ENCODE measurements around the gene MACROD2. TPM values are rescaled to one million over a fixed set of nuclear protein-coding genes. Genes with fewer than 3 reads are reported as not detected.
"Not testable (repeated sequence)": the region's sequence is repeated elsewhere in the genome, so short reads cannot be mapped to it uniquely, and the experiment has no call there.

MACROD2 gene
- total RNA-seq, 1 donor from 2014 or later: 4.2 TPM

- DNase-seq: no peak
- intact Hi-C loops (cut with DNase I): no loop called here
Measured at GRCh38 chr20:15176929-15177328, 1181.6 kb downstream of the MACROD2 start.

DNA sequence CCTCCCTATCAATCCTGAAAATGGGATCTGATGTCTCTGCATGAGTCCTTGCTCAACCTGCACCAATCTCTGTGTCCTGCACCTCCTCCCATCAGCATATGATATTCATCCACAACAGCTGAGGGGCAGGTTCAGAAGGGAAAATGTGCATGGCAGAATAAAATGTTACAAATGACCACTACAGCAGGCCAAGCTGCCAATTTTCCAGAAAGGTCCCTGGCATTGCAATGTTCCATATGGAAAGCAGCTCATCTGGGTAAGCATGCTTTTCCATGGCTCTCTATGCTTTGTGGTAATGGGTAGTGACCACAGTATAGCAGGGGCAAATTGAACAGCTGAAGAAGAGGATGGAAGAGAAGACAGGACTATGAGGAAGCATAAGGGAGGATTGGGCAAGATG, 1183.3 kb downstream of the MACROD2 start:
- ATAC-seq (ENCODE audit: poor library complexity) (no peak), DNase-seq (no peak)
- intact Hi-C loops (cut with DNase I): no loop called here

More at GRCh38 chr20:15176929-15177328, 1181.6 kb downstream of the MACROD2 start:
- no peak for ATAC-seq (ENCODE audit: poor library complexity)

- peak; percentile 43 for DNase-seq
- peak; percentile 63 for ATAC-seq (ENCODE audit: poor library complexity)
- intact Hi-C loops (cut with DNase I): no loop called here
Measured at GRCh38 chr20:15179381-15179780, 1184.1 kb downstream of the MACROD2 start.

GRCh38 chr20:15179781-15180180, 1184.5 kb downstream of the MACROD2 start:
- DNase-seq (no peak), ATAC-seq (ENCODE audit: poor library complexity) (no peak)
- intact Hi-C loops (cut with DNase I): no loop called here

DNA sequence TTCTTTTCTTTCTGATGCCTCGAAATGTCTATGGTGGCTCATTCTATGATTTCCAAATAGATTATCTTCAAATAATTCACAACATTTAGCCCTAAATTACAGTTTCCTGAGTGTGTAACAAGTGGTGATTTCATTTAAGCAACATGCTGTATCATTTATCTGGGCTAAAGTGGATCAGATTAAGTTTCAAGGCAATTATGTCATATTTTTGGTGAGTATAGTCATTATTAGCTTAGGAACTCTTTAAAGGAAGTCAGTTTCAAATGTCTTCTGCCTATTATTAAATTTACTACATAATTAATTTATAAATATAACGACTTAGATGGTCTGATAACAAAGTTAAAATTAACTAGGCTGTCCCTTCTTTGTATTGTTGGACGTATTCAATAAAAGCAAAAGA, 1190.0 kb downstream of the MACROD2 start:
- ATAC-seq (ENCODE audit: poor library complexity): no peak
- DNase-seq: no peak
- intact Hi-C loops (cut with DNase I): no loop called here

- intact Hi-C loops (cut with DNase I): no loop called here
- no peak for ATAC-seq (ENCODE audit: poor library complexity)
- no peak for DNase-seq
Measured at GRCh38 chr20:15185913-15186312, 1190.6 kb downstream of the MACROD2 start.

DNA sequence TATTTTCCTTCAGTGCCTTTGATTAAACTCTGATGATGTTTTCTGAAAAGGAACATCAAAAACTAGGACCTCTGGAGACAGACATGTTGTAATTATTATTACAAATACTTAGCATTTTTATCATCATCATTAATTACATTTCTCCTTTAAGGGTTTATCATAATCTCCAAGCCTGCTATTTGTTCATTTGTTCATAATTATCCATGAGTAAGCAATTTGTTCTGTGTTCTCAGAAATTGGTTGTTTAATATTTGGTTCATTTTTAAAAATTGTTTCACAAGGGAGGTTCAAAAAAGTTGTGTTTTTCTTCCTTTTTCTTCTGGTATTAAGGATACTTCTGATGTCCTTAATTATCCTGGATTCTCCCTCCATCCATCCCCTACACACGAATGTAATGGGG, 1192.3 kb downstream of the MACROD2 start:
- intact Hi-C loops (cut with DNase I): no loop called here
- DNase-seq (no peak), ATAC-seq (ENCODE audit: poor library complexity) (no peak)

DNA sequence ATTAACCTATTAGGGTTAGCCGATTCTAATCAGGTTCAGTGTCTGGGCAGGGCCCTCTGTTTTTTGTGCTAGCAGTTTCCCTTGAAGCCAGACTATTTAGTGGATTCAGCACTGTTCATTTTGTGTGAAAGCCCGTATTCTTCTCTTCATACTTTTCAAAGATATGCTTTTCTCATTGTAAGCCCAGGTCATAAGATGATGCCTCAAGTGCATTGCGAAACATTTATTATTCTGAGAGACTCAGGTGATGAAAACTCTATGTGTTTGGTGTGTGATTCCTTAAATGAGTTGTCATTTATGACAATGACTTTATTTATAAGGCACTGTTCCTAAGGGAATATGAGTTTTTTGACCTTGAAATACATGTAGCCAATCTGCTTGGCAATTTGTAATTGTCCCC, 1193.1 kb downstream of the MACROD2 start:
- intact Hi-C loops (cut with DNase I): no loop called here
- ATAC-seq (ENCODE audit: poor library complexity) (no peak), DNase-seq (no peak)

DNA sequence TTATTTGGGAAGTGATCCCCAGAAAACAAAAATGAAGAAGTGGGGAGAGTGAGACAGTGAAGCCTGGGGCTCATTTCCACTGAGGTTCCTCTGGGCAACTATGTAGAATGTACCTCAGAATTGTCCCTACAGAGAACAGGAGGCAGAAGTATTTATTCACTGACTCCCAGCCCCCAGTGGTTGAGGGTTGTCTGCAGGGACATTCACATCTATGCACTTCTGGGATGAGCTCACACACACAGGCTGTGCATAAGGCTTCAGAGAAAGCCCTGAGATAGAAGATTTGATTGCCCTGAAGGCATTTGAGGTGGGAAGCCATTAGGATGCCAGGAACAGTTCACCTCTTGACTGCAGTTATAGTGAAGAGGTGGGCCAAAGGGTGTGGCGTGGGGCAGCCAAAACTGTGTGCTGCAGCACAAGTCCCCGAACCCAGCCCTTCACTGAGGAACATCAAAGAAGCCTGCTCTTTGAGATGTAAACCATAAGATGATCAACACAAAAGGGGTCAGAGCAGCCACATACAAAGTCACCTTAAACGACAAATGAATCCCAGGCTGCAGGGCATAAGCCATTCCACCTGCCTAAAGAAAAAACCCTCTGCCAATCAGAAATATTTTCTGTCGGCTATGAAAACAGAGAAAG, 1195.9 kb downstream of the MACROD2 start:
- no peak for ATAC-seq (ENCODE audit: poor library complexity)
- intact Hi-C loops (cut with DNase I): no loop called here
- DNase-seq: no peak

DNA sequence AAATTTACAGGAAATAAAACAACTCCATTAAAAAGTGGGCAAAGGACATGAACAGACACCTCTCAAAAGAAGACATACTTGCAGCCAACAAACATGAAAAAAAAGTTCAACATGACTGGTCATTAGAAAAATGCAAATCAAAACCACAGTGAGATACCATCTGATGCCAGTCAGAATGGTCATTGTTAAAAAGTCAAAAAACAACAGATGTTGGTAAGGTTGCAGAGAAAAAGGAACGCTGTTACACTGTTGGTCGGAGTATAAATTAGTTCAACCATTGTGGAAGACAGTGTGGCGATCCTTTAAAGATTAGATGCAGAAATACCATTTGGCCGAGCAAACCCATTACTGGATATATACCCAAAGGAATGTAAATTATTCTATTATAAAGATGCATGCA, 1200.1 kb downstream of the MACROD2 start:
- intact Hi-C loops (cut with DNase I): no loop called here
- DNase-seq: no peak
- ATAC-seq (ENCODE audit: poor library complexity): no peak

- DNase-seq: no peak
- ATAC-seq (ENCODE audit: poor library complexity): no peak
- intact Hi-C loops (cut with DNase I): no loop called here
Measured at GRCh38 chr20:15196547-15197255, 1201.4 kb downstream of the MACROD2 start.

- ATAC-seq (ENCODE audit: poor library complexity); DNase-seq; intact Hi-C loops (cut with DNase I): not testable (repeated sequence)
Measured at GRCh38 chr20:15198017-15198416, 1202.7 kb downstream of the MACROD2 start.

- ATAC-seq (ENCODE audit: poor library complexity) (no peak), DNase-seq (no peak)
- intact Hi-C loops (cut with DNase I): no loop called here
Measured at GRCh38 chr20:15199698-15200097, 1204.4 kb downstream of the MACROD2 start.

DNA sequence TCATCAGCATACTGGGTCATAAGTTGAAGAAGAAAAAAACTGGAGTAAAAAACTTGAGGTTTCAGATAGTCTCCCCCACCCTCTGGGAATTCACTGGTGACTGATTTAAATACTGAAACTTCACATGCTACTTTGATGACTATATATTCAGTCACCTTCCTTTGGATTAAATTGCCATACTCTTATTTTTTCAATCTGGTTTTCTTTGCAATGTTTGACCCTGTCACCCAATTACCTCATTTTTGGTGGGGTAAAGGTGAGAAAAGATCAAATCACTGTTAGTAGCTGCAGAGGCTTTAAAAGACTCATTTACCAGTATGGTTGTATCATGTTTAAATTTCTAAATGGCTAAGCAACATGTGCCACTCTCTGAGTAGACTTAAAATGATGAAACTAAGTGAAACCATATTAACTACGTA, 1204.8 kb downstream of the MACROD2 start:
- intact Hi-C loops (cut with DNase I): no loop called here
- no peak for ATAC-seq (ENCODE audit: poor library complexity)
- DNase-seq: no peak

GRCh38 chr20:15201602-15202001, 1206.3 kb downstream of the MACROD2 start:
- ATAC-seq (ENCODE audit: poor library complexity): no peak
- intact Hi-C loops (cut with DNase I): no loop called here

GRCh38 chr20:15204234-15204633, 1208.9 kb downstream of the MACROD2 start:
- intact Hi-C loops (cut with DNase I): no loop called here
- ATAC-seq (ENCODE audit: poor library complexity) (no peak), DNase-seq (no peak)

More at GRCh38 chr20:15201602-15202001, 1206.3 kb downstream of the MACROD2 start:
- no peak for DNase-seq

DNA sequence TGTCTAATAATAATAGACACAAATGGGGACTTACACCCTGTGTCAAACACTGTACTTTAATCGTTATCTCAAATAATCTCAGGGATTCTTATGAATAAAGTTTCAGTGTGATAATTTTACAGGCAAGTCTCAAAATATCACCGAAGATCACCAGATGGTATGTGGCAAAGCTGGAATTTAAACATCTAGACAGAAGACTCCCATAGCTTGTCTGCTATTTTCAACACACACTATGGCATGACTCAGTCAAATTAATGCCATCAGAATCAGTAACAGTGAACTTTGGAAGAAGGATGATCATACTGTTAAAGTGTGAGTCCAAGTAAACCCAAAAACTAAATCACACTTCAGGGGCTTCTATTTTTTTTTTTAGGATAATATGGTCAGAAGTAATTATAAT, 1209.7 kb downstream of the MACROD2 start:
- DNase-seq: no peak
- intact Hi-C loops (cut with DNase I): no loop called here
- no peak for ATAC-seq (ENCODE audit: poor library complexity)

DNA sequence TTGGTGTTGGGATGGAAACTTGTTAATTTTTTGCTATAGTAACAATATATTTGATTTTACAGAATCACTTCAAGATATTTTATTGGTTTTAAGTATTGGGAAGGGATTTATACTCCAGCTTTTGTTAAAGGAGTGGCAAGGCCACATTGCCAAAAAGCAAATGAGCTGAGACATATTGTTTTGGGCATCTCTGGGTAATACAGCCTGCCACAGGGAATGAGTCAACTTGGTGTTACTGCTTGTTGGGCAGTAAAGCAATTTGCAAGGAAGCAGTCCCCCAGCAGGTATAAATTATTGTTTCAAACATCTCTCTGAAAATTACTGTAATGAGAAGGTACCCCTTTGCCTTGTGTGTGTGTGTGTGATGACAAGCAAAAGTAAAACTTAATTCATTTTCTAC, 1210.4 kb downstream of the MACROD2 start:
- intact Hi-C loops (cut with DNase I): no loop called here
- no peak for ATAC-seq (ENCODE audit: poor library complexity)

DNA sequence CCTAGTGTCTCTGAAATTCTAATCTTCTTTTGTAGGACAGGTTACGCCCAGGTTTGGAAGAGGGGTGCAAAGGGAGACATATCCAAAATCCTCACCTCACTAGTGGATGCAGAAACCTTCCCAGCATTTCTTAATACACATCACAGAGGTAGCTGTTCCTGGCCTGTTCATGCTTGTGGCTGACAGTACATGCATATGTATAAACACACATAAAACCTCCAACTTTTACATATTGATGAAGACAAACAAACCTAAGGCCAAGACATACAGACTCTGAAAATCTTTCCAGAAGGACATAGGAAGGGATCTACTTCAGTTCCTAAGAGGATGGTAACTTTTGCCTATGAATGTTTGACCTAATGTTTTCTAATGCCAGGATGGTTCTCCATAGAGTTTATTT, 1214.2 kb downstream of the MACROD2 start:
- intact Hi-C loops (cut with DNase I): no loop called here
- no peak for ATAC-seq (ENCODE audit: poor library complexity)
- no peak for DNase-seq

More for the DNA sequence above, 1210.4 kb downstream of the MACROD2 start:
- DNase-seq: no peak

DNA sequence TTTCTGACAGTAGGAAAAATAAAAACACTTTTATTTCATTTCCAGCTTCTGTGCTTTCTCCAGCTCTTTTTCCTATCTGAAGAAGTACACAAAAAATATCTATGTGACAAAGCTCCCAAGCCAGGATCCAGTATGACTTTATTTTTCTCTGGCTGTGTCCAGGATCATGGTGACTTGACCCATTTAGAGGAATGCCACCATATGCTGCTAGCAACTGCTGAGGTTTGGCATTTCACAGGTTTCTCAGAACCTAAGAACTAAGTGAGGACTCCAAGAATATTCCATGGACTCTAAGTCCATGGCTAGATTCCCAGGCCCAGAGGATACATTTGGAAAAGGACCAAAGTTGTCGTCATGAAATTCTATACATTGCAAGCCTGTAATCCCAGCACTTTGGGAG, 1218.7 kb downstream of the MACROD2 start:
- intact Hi-C loops (cut with DNase I): no loop called here
- DNase-seq (no peak), ATAC-seq (ENCODE audit: poor library complexity) (no peak)
